Neuron (in vitro differentiated cells): ENCODE results near the gene SRP68.

ENCODE experiments used
- H2AFZ ChIP-seq: one replicate; pipeline ENCODE4 v1.6.1; 2013; ENCODE audit warnings: low read depth, mild to moderate bottlenecking, inconsistent platforms, low read length, moderate library complexity
- H3K27me3 ChIP-seq: one replicate; pipeline ENCODE4 v1.6.1; 2013; ENCODE audit warnings: low read length; ENCODE audit not compliant: insufficient read depth
- H3K36me3 ChIP-seq: one replicate; pipeline ENCODE4 v1.6.1; 2013; ENCODE audit warnings: low read length; ENCODE audit not compliant: insufficient read depth
- H3K4me1 ChIP-seq: one replicate; pipeline ENCODE4 v1.6.1; 2013; ENCODE audit warnings: low read length; ENCODE audit not compliant: insufficient read depth
- H3K4me3 ChIP-seq: 2 replicates; pipeline ENCODE4 v1.5.1; 2013; ENCODE audit warnings: mild to moderate bottlenecking, low read length, moderate library complexity
- H3K9me3 ChIP-seq: one replicate; pipeline ENCODE4 v1.6.1; 2013; ENCODE audit warnings: low read length

SRP68 gene

DNA sequence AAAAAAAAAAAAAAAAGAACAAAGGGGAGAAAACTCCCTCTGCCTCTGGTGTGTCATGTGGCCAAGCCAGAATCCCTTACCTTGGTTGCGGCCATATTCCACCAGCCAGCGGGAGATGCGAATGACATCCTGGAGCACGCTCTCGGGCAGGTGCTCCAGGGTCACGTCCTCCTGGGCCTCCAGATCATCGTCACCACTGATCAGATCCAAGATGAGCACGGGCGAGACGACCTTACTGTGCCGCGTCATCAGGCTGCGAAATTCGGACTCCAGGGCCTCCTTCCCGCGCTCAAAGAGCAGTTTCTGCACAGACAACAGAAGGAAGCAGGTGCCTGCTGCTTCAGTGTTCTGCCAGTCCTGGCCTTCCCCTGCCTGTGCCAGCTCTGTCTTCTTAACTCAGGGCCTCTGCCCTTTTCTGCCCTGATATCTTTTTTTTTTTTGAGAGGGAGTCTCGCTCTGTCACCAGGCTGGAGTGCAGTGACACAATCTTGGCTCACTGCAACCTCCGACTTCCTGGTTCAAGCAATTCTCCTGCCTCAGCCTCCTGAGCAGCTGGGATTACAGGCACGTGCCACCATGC, 25.5 kb upstream of the SRP68 start:
- Histone ChIP-seq H3K4me3 (no peak overlapping the region), H3K4me1 (peaks cover 7% of the 10 kb centered on the region), H3K36me3 (peaks cover 68% of the 10 kb centered on the region), H3K9me3 (no peaks in the 10 kb centered on the region), H2AFZ (no peak overlapping the region), H3K27me3 (no peaks in the 10 kb centered on the region)

DNA sequence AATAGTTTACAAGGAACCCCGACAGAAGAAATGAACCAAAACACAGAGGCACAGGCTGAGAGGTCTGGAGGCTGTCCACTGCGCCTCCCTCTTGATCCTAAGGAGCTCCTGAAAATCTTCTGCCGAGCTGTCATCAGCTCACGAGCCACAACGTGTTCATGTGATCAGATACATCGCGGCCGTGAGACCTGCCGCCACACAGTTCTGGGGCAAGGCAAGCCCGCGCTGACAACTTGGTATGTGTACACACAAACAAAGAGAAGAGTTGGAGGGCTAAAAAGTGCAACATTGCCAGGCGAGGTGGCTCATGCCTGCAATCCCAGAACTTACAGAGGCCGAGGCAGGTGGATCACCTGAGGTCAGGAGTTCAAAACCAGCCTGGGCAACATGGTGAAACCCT, 23.6 kb upstream of the SRP68 start:
- Histone ChIP-seq H3K4me3 (no peak overlapping the region), H3K4me1 (no peaks in the 10 kb centered on the region), H3K9me3 (no peaks in the 10 kb centered on the region), H3K36me3 (peaks cover 69% of the 10 kb centered on the region), H3K27me3 (no peaks in the 10 kb centered on the region), H2AFZ (no peak overlapping the region)

DNA sequence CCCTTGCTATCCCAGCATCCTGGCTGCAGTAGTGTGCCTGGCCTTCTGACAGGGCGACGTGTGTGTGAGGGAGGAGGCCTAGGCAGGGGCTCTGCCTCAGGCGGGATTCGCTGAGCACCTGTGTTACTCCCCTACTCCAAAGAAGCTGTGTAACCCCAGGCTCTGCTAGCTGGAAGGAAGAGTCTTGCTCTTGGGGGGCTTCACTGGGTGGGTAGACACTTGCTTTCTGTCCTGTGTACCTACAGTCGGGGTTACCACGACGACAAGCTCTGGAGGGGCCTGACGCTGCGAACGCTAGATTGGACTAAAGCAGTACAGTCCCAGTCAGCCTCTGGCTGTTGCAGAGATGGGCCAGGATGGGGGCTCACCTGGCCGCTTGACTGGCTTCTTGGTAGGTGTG, 21.7 kb upstream of the SRP68 start:
- Histone ChIP-seq H3K4me1 (no peaks in the 10 kb centered on the region), H3K27me3 (no peaks in the 10 kb centered on the region), H3K4me3 (no peak overlapping the region), H2AFZ (no peak overlapping the region), H3K9me3 (no peaks in the 10 kb centered on the region), H3K36me3 (peaks cover 74% of the 10 kb centered on the region)

DNA sequence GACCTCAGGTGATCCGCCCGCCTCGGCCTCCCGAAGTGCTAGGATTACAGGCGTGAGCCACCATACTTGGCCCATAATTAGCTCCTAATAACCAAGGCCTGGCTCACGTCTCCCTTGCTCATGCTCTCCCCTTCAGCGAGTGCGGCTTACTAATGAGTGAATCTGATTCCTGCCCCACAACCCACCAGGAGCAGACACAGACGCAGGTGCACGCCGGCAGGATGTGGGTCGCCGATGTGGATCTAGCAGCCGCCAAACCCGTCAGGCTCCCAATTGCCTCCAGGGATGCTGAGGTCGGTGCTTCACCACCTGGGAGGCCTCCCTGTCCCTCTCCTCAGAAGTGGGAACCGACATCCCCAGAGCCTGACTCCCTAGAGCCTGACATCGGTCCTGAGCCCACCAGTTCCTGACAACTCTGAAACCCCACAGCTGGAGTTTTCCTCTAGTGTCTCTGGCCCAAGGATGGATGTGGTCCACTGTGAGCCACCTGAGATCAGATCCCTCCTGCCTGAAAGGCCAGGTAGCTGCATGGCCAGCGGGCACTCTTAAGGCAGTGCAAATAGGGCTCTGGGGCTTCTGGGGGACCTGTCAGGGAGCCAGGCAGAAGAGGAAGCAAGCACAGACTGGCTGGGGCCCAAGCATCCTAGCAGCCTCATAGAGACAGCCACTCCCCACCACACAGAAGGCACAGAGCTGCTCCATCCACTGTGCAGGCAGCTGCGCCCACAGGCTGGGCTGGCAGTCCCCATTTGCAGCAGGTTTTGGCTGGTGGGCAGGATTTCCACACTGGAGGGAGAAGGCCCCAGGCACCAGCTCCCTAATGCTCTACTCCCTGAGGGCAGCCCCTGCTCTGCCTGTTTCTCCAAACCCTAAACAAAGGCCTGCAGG, 20.5 kb upstream of the SRP68 start:
- Histone ChIP-seq H3K36me3 (peaks cover 81% of the 10 kb centered on the region), H3K9me3 (no peaks in the 10 kb centered on the region)

DNA sequence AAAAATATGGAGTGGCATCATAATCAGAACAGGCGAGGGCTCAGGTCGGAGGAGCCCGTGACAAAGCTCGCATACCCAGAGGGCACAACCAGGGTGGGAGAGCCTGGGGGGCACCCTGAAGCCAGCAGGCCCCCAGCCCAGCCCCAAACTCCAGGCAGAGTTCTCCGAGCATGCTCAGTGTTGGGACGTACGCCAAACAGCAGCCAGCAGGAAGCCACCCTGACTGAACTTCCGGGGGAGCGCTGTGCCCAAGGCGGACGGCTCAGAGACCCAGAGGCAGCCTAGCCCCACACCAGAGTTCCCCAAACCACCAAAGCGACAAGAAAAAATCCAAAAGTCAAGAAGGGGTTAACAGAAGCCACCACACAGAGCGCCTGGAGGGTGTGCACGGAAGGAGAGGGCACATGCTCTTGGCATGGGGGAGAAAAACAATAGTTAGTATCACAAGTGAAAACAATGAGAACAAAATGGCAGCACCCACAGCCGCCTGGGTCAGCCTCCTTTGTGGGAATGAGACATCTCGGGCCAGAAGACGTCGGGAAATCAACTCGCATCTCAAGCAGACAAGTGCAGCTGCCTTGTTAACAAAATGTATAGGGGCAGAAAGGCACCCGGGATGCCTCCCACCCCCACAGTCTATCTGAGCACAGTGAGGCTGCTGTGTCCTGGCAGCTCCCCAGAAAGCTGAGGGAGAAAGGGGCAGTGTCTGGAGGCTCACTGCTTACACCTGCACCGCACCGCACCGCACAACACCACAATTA, 19.4 kb upstream of the SRP68 start:
- Histone ChIP-seq H3K4me1 (no peaks in the 10 kb centered on the region), H3K27me3 (no peaks in the 10 kb centered on the region), H2AFZ (no peak overlapping the region), H3K4me3 (no peak overlapping the region), H3K36me3 (peaks cover 83% of the 10 kb centered on the region), H3K9me3 (no peaks in the 10 kb centered on the region)

More for the DNA sequence above, 20.5 kb upstream of the SRP68 start:
- Histone ChIP-seq H3K4me1 (no peaks in the 10 kb centered on the region), H2AFZ (no peak overlapping the region), H3K27me3 (no peaks in the 10 kb centered on the region), H3K4me3 (no peak overlapping the region)

DNA sequence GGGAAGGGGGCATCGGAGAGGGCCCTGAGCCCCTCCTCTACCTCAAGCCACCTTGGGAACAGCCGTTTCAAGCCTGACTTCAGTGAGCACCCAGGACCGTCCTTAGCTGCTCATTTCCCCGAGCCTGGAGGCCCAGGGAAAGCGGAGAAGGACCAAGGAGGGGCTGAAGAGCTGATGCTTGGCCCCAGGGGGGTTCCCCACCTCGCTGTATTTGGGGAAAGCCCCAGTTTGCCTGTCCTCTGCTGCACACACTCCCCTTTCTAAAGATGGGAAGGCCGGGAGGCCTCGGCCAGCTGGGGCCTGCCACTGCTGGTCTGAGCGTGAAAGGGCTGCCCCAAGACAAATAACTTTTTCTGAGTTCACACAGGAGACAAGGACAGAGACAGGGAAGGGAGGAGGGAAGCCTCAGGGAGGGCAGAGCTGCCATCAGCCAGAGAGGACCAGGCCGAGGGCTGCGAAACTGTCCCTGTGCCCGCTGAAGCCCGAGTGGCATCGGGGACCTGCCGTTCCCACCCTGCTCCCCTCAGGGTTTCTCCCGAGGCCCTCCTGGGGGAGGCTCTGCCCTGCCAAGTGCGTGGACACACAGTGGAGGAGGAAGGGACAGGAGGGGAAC, 18.3 kb upstream of the SRP68 start:
- Histone ChIP-seq H3K9me3 (no peaks in the 10 kb centered on the region), H3K36me3 (peaks cover 88% of the 10 kb centered on the region), H3K4me1 (no peaks in the 10 kb centered on the region), H2AFZ (no peak overlapping the region), H3K27me3 (no peaks in the 10 kb centered on the region), H3K4me3 (no peak overlapping the region)

DNA sequence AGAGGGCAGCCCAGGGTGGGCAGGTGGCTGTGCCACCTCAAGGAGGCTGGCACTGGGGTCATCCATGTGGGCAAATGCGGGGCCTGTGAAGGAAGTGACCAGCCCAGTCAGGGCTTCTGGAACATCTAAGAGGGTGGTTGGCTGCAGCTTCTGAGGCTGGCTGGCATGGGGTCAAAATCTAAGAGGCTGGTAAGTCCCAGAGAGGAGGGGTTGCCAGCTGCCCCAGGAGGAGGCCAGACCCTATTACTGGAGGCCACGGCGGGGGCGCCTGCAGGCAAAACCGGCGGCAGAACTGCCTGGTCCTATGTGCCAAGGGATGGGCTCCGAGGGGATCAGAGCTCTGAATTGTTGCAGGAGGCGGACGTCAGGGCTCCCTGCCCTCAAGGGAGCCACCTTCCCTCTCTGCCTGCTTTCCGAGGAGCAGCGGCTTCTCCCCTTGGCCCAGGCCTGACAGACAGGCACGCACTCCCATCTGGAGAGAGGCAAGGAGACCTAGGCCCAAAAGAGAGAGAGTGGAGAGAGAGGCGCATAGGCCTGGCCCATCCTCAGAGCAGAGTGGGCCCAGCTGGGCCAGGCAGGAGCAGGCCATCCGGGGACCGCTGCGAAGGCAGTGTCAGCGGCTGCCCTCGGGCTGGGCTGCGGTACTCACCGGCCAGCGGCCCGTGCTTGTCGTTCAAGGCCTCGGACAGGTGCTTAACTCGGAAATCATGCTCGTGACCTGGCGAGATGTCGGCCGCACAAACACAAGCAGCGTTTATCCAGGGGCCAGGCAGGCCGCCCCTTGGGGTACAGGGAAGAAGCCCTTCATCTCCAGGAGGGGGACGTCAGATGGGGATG, 17.6 kb upstream of the SRP68 start:
- Histone ChIP-seq H3K9me3 (no peaks in the 10 kb centered on the region), H2AFZ (no peak overlapping the region), H3K4me3 (no peak overlapping the region), H3K4me1 (no peaks in the 10 kb centered on the region), H3K36me3 (peaks cover 92% of the 10 kb centered on the region), H3K27me3 (no peaks in the 10 kb centered on the region)

DNA sequence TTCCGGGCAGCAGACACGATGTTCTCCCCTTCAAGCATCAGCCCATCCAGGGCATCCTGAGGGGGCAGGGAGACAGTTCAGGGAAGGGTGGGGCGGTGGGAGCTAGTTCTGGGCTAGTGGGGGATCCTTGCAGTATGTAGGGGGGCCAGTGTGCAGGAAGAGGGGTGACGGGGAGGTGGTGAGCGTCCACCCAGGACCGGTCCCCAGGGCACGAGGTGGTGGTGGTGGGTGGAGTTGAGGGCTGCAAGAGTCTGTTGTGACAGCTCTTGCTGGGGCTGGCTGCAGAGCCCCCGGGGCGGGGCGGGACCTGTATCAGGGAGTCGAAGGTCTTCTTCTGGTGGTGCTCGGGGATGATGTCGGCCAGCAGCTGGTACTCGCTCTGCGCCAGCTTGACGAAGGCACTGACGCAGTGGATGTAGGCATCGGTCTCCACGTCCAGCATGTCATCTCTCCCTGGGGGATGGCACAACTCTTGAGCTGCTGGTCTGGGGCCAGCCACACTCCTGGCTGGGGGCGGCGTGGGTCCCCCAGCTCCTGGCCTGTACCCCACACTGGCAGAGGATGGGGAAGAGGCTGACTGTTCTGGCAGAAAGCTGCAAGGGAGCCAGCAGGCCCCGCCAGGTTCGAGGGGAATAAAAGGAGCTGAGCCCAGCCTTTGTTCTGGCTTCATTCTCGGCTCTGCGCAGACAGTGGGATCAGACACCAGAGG, 16.7 kb upstream of the SRP68 start:
- no peaks in the 10 kb centered on the region for H3K4me1 ChIP-seq
- no peak overlapping the region for H2AFZ ChIP-seq
- peaks cover 93% of the 10 kb centered on the region for H3K36me3 ChIP-seq
- no peaks in the 10 kb centered on the region for H3K27me3 ChIP-seq
- no peaks in the 10 kb centered on the region for H3K9me3 ChIP-seq
- H3K4me3 ChIP-seq = no peak overlapping the region

DNA sequence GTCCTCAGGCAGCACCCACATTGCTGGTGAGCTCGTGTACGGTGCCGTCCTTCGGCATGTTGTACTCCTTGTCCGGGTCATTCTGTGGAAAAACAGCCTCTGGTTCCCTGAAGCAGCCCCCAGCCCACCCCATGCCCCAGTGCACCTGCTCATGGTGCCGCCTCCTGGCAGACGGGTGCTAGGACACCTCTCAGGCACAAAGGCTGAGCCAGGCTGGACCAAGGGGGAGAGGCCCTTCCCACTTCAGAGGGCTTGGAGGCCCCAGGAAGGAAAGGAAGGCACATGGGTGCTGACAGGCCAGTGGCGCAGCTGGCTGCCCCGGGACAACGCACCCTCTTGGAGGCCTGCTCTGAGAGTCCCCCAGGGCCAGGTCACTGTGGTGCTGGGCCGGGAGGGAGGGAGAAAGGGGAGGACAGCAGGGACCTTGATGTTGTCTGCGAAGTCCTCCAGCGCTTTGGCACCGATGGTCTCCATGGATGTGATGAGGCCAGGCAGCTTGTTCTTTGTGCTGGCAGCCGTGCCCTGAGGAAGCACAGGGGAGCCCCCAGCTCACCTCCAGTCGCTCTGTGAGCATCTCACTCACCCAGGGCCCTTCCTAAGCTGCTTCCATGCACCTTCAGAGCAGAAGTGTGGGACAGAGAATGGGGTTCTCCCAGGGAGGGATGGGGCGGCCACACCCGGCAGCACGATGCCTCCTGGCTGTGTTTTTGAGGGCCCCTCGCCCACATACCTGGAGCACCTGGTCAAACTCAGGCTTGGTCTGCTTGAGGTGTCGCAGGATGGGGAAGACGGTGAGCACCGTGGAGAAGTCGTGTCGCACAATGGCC, 15.9 kb upstream of the SRP68 start:
- Histone ChIP-seq H2AFZ (no peak overlapping the region), H3K4me3 (no peak overlapping the region), H3K27me3 (no peaks in the 10 kb centered on the region), H3K4me1 (no peaks in the 10 kb centered on the region), H3K36me3 (peaks cover 93% of the 10 kb centered on the region), H3K9me3 (no peaks in the 10 kb centered on the region)

DNA sequence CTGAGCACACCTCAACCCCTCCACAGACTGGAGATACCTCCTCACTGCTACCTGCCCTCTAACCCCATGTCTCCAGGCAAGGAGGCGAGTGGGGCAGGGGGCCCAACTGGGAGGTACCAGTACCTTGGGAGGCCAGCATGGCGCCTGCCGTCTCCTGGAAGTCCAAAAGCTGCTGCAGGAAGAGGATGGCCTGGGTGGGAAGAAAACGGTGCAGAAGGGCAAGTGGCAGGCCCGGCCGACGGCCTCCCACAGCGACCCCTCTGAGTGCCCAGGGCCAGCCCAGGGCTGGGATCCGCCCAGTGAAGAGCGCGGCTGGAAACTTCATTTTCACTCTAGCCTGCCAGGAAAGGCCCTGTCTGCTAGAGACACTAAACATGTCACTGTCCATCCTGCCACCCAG, 15.2 kb upstream of the SRP68 start:
- Histone ChIP-seq H3K36me3 (peaks cover 86% of the 10 kb centered on the region), H3K27me3 (no peaks in the 10 kb centered on the region), H3K4me1 (no peaks in the 10 kb centered on the region), H3K4me3 (no peak overlapping the region), H3K9me3 (no peaks in the 10 kb centered on the region), H2AFZ (no peak overlapping the region)

DNA sequence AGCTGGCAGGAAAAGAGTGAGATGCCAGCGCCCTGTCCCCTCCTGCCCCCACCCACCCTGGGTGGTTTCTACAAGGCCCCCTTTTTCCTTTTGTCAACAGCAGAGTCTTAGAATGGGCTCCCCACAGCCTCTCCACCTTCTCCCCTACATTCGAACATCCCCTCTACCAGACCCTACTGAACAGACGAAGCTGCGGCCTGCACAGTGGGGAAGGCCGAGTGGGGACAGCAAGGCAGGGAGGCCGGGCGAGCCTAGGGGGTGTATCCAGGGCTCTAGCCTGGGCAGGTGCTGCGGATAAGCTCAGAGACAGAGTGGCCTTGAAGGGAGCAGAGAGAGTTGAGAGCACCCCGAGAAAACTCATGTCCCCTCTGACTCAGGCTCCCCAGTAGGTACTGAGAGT, 14.1 kb upstream of the SRP68 start:
- Histone ChIP-seq H2AFZ (no peak overlapping the region), H3K27me3 (no peaks in the 10 kb centered on the region), H3K36me3 (peaks cover 86% of the 10 kb centered on the region), H3K4me1 (no peaks in the 10 kb centered on the region), H3K4me3 (no peak overlapping the region), H3K9me3 (no peaks in the 10 kb centered on the region)
